Heart left ventricle (tissue), 16 donors: ENCODE measurements around the gene MARCHF7. TPM values are rescaled to one million over a fixed set of nuclear protein-coding genes. Genes with fewer than 3 reads are reported as not detected.

ENCODE experiments used
- ATAC-seq, 4 donors: fragments of 200-7000 bp; cut with Tn5 transposase; one replicate each; pipeline ENCODE4 v1.9.1; 2020 to 2022; ENCODE audit warnings: moderate library complexity in 4 of 4, mild to moderate bottlenecking in 3 of 4, moderate number of reproducible peaks in 1 of 4
- DNase-seq, 5 donors: peaks; one replicate each; pipeline ENCODE4 v3.0.0-alpha.2; 2020
- H3K27ac ChIP-seq, 12 donors: fragments of 200-600 bp; sonication (generic) in 4 of 12; one replicate each; pipeline versions ENCODE4 v1.5.0 to v1.8.0; 2016 to 2022; ENCODE audit warnings: mild to moderate bottlenecking in 2 of 12
- H3K27me3 ChIP-seq, 9 donors: fragments of 200-600 bp; sonication (generic) in 2 of 9; one replicate each; pipeline versions ENCODE4 v1.5.1 to v1.8.0; 2016 to 2022; ENCODE audit warnings: mild to moderate bottlenecking in 3 of 9
- H3K36me3 ChIP-seq, 9 donors: fragments of 200-600 bp; sonication (generic) in 2 of 9; one replicate each; pipeline versions ENCODE4 v1.5.0 to v1.8.0; 2018 to 2022; ENCODE audit warnings: mild to moderate bottlenecking in 2 of 9
- H3K4me1 ChIP-seq, 12 donors: fragments of 200-600 bp; sonication (generic) in 4 of 12; one replicate each; pipeline versions ENCODE4 v1.5.0 to v1.8.0; 2016 to 2022; ENCODE audit warnings: mild to moderate bottlenecking in 3 of 12
- H3K4me3 ChIP-seq, 12 donors: fragments of 200-600 bp; sonication (generic) in 4 of 12; one replicate each; pipeline versions ENCODE4 v1.5.0 to v1.8.0; 2017 to 2022; ENCODE audit warnings: mild to moderate bottlenecking in 9 of 12, moderate library complexity in 4 of 12
- H3K9me3 ChIP-seq, 12 donors: fragments of 200-600 bp; sonication (generic) in 4 of 12; one replicate each; pipeline versions ENCODE4 v1.5.0 to v1.8.0; 2016 to 2022; ENCODE audit warnings: mild to moderate bottlenecking in 1 of 12
- CTCF ChIP-seq, 12 donors: fragments of 200-600 bp; sonication (generic) in 4 of 12; IDR thresholded peaks; one replicate each; pipeline versions ENCODE4 v1.5.0 to v1.8.0; 2018 to 2022; ENCODE audit warnings: antibody characterized with exemption in 12 of 12, mild to moderate bottlenecking in 5 of 12
- POLR2A ChIP-seq, 2 donors: fragments of 450-650 bp; IDR thresholded peaks; one replicate each; pipeline ENCODE4 v1.6.1; 2017; ENCODE audit warnings: antibody characterized with exemption in 2 of 2, mild to moderate bottlenecking in 2 of 2, moderate library complexity in 2 of 2
- WGBS, 4 donors: extraction: QIAGEN DNeasy Blood & Tissue Kit in 2 of 4; methylation state at CpG; one replicate each; pipeline versions ENCODE4 v1.1.5 to v1.1.7; 2013 to 2018; 5-methylcytosine and 5-hydroxymethylcytosine counted together
- intact Hi-C, 10 donors: fragments of 100-400 bp; cut with DNase I; formaldehyde crosslinking; loops; one replicate each; pipeline versions ENCODE4 v1.11.1 to v1.14.2; 2022
- polyA plus RNA-seq, 2 donors: library from polyadenylated mRNA; stranded (reverse); fragments of 200-250 nt; gene quantifications; one replicate each; pipeline ENCODE4 v1.2.3, GENCODE V29; 2013
- total RNA-seq, 9 donors: library from RNA; depleted of rRNA in 2 of 9; stranded (reverse); fragments of >200 nt in 2 of 9; fragmentation: NEBNext Ultra II Directional in 3 of 9; extraction: Animal tissue kit (Norgen Biotek cat#: 25700) in 3 of 9; gene quantifications; one replicate each; pipeline versions ENCODE4 v1.1.0 to v1.2.4, GENCODE V29; 2016 to 2023
- donor health status: ischemic (EF 13 %, LVEDD 7.1; RV severe dilation, severe dysfunction).
- donor health status: healthy with polysubstance abuse.
- donor health status: DM: no; HTN: yes; CAD: no.
- donor health status: DM: no; HTN: no; CAD: no.
- donor health status: ischemic (EF 25% LVEDD 6.9; RV normal size, moderate dysfunction).
- donor health status: ischemic (EF 25% LVEDD 5.7; RV mildly dilated, moderate dysfunction).
- donor health status: healthy.
- donor health status: DM: yes; HTN: yes; CAD: no.
- donor health status: ischemic (EF 35%, LVEDD 5.7; RV mildly dilated, moderate dysfunction).
- donor health status: nonischemic (EF 11% LVEDD 7.7; RV severe dilation, severe dysfunction).
- donor health status: DM: yes; HTN: yes; CAD: no.
- donor health status: PGD.
- donor health status: ischemic (EF 29% LVEDD 5.4; RV normal size, mild dysfunction).
- donor health status: nonischemic (EF 23%, LVEDD 6.1; RV moderate dilation, normal function).

MARCHF7 gene
- total and polyA plus RNA-seq, 11 donors = 16.9 to 97.9 (median 84.4) TPM

- Histone ChIP-seq H3K9me3 (peaks cover 0 to 17% (median 5%) of the 10 kb centered on the region in 12 donors), H3K27ac (peak overlapping the region in 1 of 12 donors; percentile 38), H3K27me3 (no peaks in the 10 kb centered on the region), H3K36me3 (peaks cover 0 to 11% (median 0%) of the 10 kb centered on the region in 9 donors), H3K4me3 (peak overlapping the region in 1 of 12 donors; percentile 15), H3K4me1 (peaks cover 0 to 5% (median 0%) of the 10 kb centered on the region in 12 donors)
- WGBS, 4 donors = 93 to 96% (median 94%) methylated on average over 4 of the region's 4 CpGs
- intact Hi-C loops = no loop called here
- DNase-seq (no peak), ATAC-seq (no peak)
- TF ChIP-seq CTCF (IDR thresholded peaks at IDR 0.05) = no peak
- no peak for TF ChIP-seq POLR2A (IDR thresholded peaks at IDR 0.05)
These were observed 16.4 kb upstream of the MARCHF7 start for GRCh38 chr2:159695795-159696448.

- Histone ChIP-seq H3K27me3 (no peaks in the 10 kb centered on the region), H3K36me3 (peaks cover 0 to 15% (median 0%) of the 10 kb centered on the region in 9 donors), H3K27ac (no peak overlapping the region), H3K4me3 (no peak overlapping the region), H3K4me1 (peaks cover 0 to 13% (median 5%) of the 10 kb centered on the region in 12 donors), H3K9me3 (no peaks in the 10 kb centered on the region)
- DNase-seq = no peak
- 95 to 98% (median 96%) methylated on average over 5 of the region's 5 CpGs for WGBS, 4 donors
- TF ChIP-seq CTCF (IDR thresholded peaks at IDR 0.05) (no peak), POLR2A (IDR thresholded peaks at IDR 0.05) (no peak)
- intact Hi-C loops = loop anchor here in 2 of 10 donors (10.0 kb wide), 2 partner anchors 79 to 289 kb away; no protein-coding TSS in a partner anchor
- ATAC-seq = no peak
These were observed 8.8 kb upstream of the MARCHF7 start for GRCh38 chr2:159703491-159703890.

- no peaks in the 10 kb centered on the region for H3K27me3 ChIP-seq
- H3K36me3 ChIP-seq = peaks cover 0 to 12% (median 0%) of the 10 kb centered on the region in 9 donors
- WGBS, 4 donors = 40 to 61% (median 53%) methylated on average over 10 of the region's 10 CpGs
- intact Hi-C loops = loop anchor here in 2 of 10 donors (10.0 kb wide), 2 partner anchors 82 to 292 kb away; no protein-coding TSS in a partner anchor
- no peaks in the 10 kb centered on the region for H3K9me3 ChIP-seq
- DNase-seq (no peak), ATAC-seq (peak in 1 of 4 donors; percentile 44)
- no peak for TF ChIP-seq CTCF (IDR thresholded peaks at IDR 0.05)
- TF ChIP-seq POLR2A (IDR thresholded peaks at IDR 0.05) = no peak
- peaks cover 0 to 23% (median 12%) of the 10 kb centered on the region in 12 donors for H3K4me1 ChIP-seq
- H3K4me3 ChIP-seq = peak overlapping the region in 4 of 12 donors; percentile 0 to 42 (median 32)
- peak overlapping the region in 6 of 12 donors; percentile 8 to 64 (median 28) for H3K27ac ChIP-seq
These were observed 5.8 kb upstream of the MARCHF7 start for GRCh38 chr2:159706385-159706980.

- DNase-seq = no peak
- WGBS, 4 donors = 96 to 99% (median 97%) methylated on average over 5 of the region's 5 CpGs
These were observed 4.1 kb upstream of the MARCHF7 start for GRCh38 chr2:159708066-159708760.

More at GRCh38 chr2:159708066-159708760, 4.1 kb upstream of the MARCHF7 start:
- Histone ChIP-seq H3K27ac (no peak overlapping the region), H3K9me3 (no peaks in the 10 kb centered on the region), H3K4me3 (no peak overlapping the region), H3K4me1 (peaks cover 0 to 27% (median 14%) of the 10 kb centered on the region in 12 donors), H3K36me3 (peaks cover 0 to 12% (median 0%) of the 10 kb centered on the region in 9 donors), H3K27me3 (no peaks in the 10 kb centered on the region)
- TF ChIP-seq CTCF (IDR thresholded peaks at IDR 0.05) (no peak), POLR2A (IDR thresholded peaks at IDR 0.05) (no peak)
- intact Hi-C loops = loop anchor here in 2 of 10 donors (10.0 kb wide), 2 partner anchors 83 to 293 kb away; no protein-coding TSS in a partner anchor
- ATAC-seq = no peak
